MM.1S (cell line): ENCODE measurements around the gene ACKR3.

ENCODE experiments used
- DNase-seq: peaks from one replicate; pipeline ENCODE4 v3.0.0-alpha.2; 2015
- H2AFZ ChIP-seq: fragments of 300-600 bp; sonication (generic); 2 replicates; pipeline ENCODE4 v1.6.0; 2016; ENCODE audit warnings: antibody characterized with exemption, low read length
- H3F3A ChIP-seq: fragments of 300-600 bp; sonication (generic); 2 replicates; pipeline ENCODE4 v1.6.1; 2016; ENCODE audit warnings: mild to moderate bottlenecking, antibody characterized with exemption, low read length, moderate library complexity, mixed read lengths; ENCODE audit not compliant: insufficient read depth
- H3K27ac ChIP-seq: fragments of 300-600 bp; sonication (generic); 2 replicates; pipeline ENCODE4 v1.5.1; 2016; ENCODE audit warnings: mild to moderate bottlenecking, low read length
- H3K27me3 ChIP-seq: fragments of 300-600 bp; sonication (generic); replicated peaks from 2 replicates; pipeline ENCODE4 v1.6.0; 2016; ENCODE audit warnings: low read length; ENCODE audit not compliant: insufficient read depth
- H3K36me3 ChIP-seq: fragments of 300-600 bp; sonication (generic); replicated peaks from 2 replicates; pipeline ENCODE4 v1.6.1; 2016; ENCODE audit warnings: mild to moderate bottlenecking, low read length, mixed read lengths; ENCODE audit not compliant: insufficient read depth
- H3K4me1 ChIP-seq: fragments of 300-600 bp; sonication (generic); 2 replicates; pipeline ENCODE4 v1.6.1; 2016; ENCODE audit warnings: low read length, mixed read lengths
- H3K4me2 ChIP-seq: fragments of 300-600 bp; sonication (generic); 2 replicates; pipeline ENCODE4 v1.6.0; 2016; ENCODE audit warnings: low read depth, low read length
- H3K4me3 ChIP-seq: fragments of 300-600 bp; sonication (generic); 2 replicates; pipeline ENCODE4 v1.5.1; 2016; ENCODE audit warnings: low read length, mixed read lengths
- H3K79me2 ChIP-seq: fragments of 300-600 bp; sonication (generic); 2 replicates; pipeline ENCODE4 v1.6.1; 2016; ENCODE audit warnings: mixed run types, low read length, mixed read lengths
- H3K9ac ChIP-seq: fragments of 300-600 bp; sonication (generic); 2 replicates; pipeline ENCODE4 v1.6.1; 2016; ENCODE audit warnings: low read length, mixed read lengths
- H3K9me2 ChIP-seq: fragments of 300-600 bp; sonication (generic); replicated peaks from 2 replicates; pipeline ENCODE4 v1.6.1; 2016; ENCODE audit warnings: mild to moderate bottlenecking, low read length, mixed read lengths; ENCODE audit not compliant: insufficient read depth
- H3K9me3 ChIP-seq: fragments of 300-600 bp; sonication (generic); replicated peaks from 2 replicates; pipeline ENCODE4 v1.6.1; 2016; ENCODE audit warnings: mild to moderate bottlenecking, low read length, mixed read lengths; ENCODE audit not compliant: insufficient read depth
- H4K20me1 ChIP-seq: fragments of 300-600 bp; sonication (generic); 2 replicates; pipeline ENCODE4 v1.6.1; 2016; ENCODE audit warnings: mild to moderate bottlenecking, low read length, moderate library complexity, mixed read lengths; ENCODE audit not compliant: insufficient read depth
- EZH2 ChIP-seq: fragments of 300-600 bp; sonication (generic); optimal IDR thresholded peaks from 2 replicates; pipeline ENCODE3; 2017; ENCODE audit warnings: low read depth, mild to moderate bottlenecking, antibody characterized with exemption, low read length, mixed read lengths
- EZH2phosphoT487 ChIP-seq: fragments of 300-600 bp; sonication (generic); IDR thresholded peaks from 2 replicates; pipeline ENCODE4 v1.6.1; 2018; ENCODE audit warnings: antibody characterized with exemption, low read length
- TF ChIP-seq, protein P1 (sequence below): fragments of 300-600 bp; sonication (generic); IDR thresholded peaks from 2 replicates; pipeline ENCODE4 v1.5.1; 2016; ENCODE audit warnings: antibody characterized with exemption, low read length, mixed read lengths

The ACKR3 gene

DNA sequence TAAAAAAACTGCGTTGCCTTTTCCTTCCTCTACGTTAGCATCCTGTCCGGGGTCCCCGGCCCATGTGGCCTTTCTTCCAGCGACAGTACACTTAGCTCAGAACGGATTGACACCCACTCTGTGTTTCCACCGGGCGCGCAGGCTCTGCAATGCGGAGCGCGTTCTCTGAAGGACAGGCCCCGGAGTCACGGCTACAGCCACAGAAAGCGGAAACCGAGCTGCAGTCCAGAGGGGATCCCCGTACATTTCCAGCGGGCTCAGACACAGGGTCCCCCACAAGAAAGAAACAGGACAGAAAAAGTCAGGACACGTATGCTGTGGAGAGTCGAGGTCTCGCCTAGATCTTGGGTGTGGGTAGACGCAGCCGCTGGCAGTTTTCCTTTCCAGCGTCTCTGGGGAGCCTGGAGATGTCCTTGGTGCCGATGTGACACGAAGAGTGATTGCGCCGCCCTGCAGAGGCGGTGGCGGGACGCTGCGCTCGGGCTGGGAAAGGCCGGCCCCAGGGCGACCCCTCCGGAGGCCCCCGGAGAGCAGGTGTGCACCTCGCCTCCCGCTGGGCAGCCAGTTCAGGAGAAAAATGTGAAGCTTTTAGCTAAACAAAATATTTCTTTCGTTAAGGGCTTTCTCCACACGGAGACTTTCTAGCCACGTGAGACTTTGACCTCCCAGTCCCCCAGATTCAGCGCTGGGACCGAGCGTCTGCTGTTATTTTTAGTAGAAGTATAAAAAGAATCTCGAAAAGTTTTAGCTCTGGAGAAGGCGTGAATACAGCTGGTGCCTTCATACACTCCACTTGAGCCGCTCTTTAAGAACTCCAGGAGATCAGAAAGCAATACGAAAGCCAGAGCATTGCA is 1.3 kb upstream of the ACKR3 start:
- no peak for TF ChIP-seq EZH2
- TF ChIP-seq, protein P1, sequence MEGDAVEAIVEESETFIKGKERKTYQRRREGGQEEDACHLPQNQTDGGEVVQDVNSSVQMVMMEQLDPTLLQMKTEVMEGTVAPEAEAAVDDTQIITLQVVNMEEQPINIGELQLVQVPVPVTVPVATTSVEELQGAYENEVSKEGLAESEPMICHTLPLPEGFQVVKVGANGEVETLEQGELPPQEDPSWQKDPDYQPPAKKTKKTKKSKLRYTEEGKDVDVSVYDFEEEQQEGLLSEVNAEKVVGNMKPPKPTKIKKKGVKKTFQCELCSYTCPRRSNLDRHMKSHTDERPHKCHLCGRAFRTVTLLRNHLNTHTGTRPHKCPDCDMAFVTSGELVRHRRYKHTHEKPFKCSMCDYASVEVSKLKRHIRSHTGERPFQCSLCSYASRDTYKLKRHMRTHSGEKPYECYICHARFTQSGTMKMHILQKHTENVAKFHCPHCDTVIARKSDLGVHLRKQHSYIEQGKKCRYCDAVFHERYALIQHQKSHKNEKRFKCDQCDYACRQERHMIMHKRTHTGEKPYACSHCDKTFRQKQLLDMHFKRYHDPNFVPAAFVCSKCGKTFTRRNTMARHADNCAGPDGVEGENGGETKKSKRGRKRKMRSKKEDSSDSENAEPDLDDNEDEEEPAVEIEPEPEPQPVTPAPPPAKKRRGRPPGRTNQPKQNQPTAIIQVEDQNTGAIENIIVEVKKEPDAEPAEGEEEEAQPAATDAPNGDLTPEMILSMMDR, result peak; percentile 8; the same call in 1 of the 2 replicates
- peaks cover 3% of the 10 kb centered on the region; the same call in 1 of the 2 replicates for H3F3A ChIP-seq
- H3K4me2 ChIP-seq, result peak overlapping the region; percentile 78
- H3K27ac ChIP-seq, result no peak overlapping the region
- H3K9ac ChIP-seq, result no peak overlapping the region
- no peaks in the 10 kb centered on the region for H3K27me3 ChIP-seq
- peak; percentile 38 for DNase-seq
- peak overlapping the region; percentile 46 for H3K4me3 ChIP-seq
- H4K20me1 ChIP-seq, result no peaks in the 10 kb centered on the region
- no peaks in the 10 kb centered on the region for H3K9me2 ChIP-seq
- no peaks in the 10 kb centered on the region for H3K36me3 ChIP-seq
- H3K79me2 ChIP-seq, result no peaks in the 10 kb centered on the region
- peaks cover 20% of the 10 kb centered on the region; the same call in 1 of the 2 replicates for H3K4me1 ChIP-seq
- no peaks in the 10 kb centered on the region for H3K9me3 ChIP-seq
- peak overlapping the region; percentile 74 for H2AFZ ChIP-seq

DNA sequence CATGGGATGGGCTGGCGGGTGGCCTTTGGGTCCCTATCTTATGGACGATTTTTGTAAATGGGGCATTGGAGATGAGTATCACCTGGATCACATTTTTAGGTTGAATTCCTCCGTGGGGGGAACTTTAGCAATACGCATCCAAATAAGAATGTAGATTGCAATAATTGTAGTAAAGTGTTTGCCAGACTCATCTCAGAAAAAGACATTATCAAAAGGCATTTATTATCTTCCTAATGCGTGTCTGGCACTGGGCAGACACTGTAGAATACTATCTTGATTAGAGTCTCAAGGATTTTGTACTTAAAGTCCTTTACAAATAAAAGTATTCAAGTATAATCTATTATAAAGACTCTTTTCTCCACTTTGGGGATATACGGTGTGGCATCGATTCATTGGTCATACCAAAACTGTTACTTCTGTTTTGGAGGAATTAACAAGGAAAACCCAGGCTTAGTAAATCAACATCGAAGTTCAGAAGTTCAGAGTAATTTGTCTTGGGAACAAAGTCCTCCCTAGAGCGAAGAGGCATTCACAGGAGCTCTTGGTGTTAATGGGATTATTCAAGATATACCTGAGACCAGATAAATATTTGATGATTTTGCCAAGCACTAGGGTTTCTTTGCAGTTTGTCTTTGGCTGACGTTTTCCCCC is 578 bp upstream of the ACKR3 start:
- H3K4me2 ChIP-seq, result peak overlapping the region; percentile 78

DNA sequence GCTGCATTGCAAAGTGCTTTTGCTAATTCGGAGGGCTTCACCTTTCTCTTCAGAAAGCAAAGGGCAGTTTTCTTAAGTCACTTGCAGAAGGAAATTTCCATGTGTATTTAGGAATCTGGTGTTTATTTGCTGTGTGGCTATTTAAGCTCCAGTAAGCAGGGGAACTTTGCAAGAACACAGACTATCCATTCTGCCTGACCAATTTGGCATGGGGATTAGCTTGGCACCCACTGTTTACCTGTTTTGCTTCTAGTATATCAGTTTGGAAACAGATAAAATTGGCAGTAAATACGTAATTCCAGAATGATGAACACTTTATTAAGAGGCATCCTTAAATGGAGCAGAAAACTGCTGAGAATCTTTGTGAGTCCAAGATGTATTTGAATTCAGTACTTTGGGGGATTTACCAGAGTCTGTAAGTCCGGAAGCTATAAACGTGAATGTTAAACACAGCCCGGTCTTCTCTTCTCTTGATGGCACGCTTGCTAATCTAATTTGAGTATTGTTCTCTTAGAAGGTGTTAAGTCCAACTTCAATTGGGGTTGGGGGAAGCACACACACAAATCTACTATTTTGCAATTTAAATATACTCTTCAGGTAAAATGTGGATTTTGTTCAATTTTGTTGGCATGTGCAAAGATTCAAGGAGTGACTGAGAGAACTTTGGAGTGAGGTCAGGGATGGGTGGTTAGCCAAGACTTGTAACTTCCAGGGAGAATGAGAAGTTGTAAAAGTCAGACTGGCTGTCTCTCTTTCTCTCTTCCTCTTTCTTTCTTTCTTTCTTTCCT is 650 bp downstream of the ACKR3 start:
- Histone ChIP-seq H3K9ac (no peak overlapping the region), H3K9me3 (no peaks in the 10 kb centered on the region), H3F3A (peaks cover 3% of the 10 kb centered on the region; the same call in 1 of the 2 replicates), H3K36me3 (no peaks in the 10 kb centered on the region), H4K20me1 (no peaks in the 10 kb centered on the region), H3K9me2 (no peaks in the 10 kb centered on the region), H3K4me2 (peak overlapping the region; percentile 78; the same call in 1 of the 2 replicates), H3K27me3 (no peaks in the 10 kb centered on the region), H3K4me1 (peaks cover 14% of the 10 kb centered on the region; the same call in 1 of the 2 replicates), H3K4me3 (peak overlapping the region; percentile 41; the same call in 1 of the 2 replicates), H3K79me2 (no peaks in the 10 kb centered on the region), H2AFZ (peak overlapping the region; percentile 38; the same call in 1 of the 2 replicates), H3K27ac (no peak overlapping the region)
- no peak for DNase-seq
- TF ChIP-seq, protein P1, result no peak
- TF ChIP-seq EZH2, result no peak
- TF ChIP-seq EZH2phosphoT487, result no peak

More for the DNA sequence above, 578 bp upstream of the ACKR3 start:
- H3K36me3 ChIP-seq, result no peaks in the 10 kb centered on the region
- no peaks in the 10 kb centered on the region for H3K9me2 ChIP-seq
- no peak overlapping the region for H3K27ac ChIP-seq
- H3F3A ChIP-seq, result peaks cover 3% of the 10 kb centered on the region; the same call in 1 of the 2 replicates
- H3K9ac ChIP-seq, result no peak overlapping the region
- TF ChIP-seq EZH2 (no peak), EZH2phosphoT487 (no peak)
- TF ChIP-seq, protein P1, result no peak
- H3K27me3 ChIP-seq, result no peaks in the 10 kb centered on the region
- peaks cover 20% of the 10 kb centered on the region; the same call in 1 of the 2 replicates for H3K4me1 ChIP-seq
- no peaks in the 10 kb centered on the region for H3K9me3 ChIP-seq
- H3K4me3 ChIP-seq, result peak overlapping the region; percentile 46; the same call in 1 of the 2 replicates
- no peaks in the 10 kb centered on the region for H4K20me1 ChIP-seq
- H2AFZ ChIP-seq, result no peak overlapping the region
- H3K79me2 ChIP-seq, result no peaks in the 10 kb centered on the region
- no peak for DNase-seq
